Hematopoietic multipotent progenitor cell treated with erythropoietin and hydrocortisone succinate and interleukin-3 and kit ligand, for 6 days (in vitro differentiated cells): ENCODE results near the gene SMIM38.

Source experiments
- DNase-seq: peaks from one replicate; pipeline ENCODE4 v3.0.0-alpha.2; 2015

Gene SMIM38

DNA sequence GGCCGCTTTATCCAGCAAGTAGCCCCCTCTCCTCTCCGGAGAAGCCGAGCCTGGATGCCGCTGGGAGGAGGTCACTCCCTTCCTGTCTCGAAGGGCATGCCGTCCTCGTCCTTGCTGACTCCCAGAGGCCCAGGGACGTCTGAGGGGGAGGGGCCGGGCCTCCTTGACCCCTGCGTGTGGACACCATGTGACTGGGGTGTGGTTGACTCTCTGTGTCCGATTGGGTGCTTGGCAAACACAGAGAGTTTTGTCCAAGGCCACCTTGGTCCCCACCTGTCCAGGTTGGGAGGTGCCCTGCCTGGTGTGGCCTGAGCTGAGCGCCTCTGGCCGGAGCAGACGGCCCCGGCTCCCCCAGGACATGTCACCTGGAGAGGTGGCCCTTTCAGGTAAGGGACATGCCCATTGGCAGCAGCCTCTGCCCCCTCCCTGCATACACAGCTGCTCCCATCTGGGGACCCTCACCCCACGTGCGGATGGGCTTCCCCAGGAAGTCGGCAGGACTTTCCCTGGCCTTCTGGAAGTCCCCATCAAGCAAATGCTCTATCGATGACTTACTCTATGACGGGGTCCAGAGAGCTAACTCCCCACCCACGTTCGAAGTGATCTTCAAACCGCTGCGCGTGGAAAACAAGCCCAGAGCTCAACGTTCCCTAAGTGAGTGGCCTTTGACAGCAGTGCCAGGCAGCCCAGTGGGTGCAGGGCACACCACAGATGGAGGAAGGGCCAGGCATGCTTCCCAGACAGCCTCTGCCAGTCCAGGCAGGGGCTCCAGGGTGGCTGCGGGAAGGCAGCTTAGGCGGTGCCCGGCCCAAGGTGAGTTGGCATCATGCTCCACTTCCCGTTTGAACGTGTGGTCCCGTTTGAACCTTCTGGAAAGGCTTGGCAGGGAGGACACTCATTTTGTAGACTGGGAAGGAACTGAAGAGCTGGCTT is at the start of gene SMIM38:
Gene SMIM38 (plus strand): TSS at position 634 of the 933 bp plus-strand sequence. CDS start 1,912 bp downstream, outside the sequence.
- DNase-seq: no peak

DNA sequence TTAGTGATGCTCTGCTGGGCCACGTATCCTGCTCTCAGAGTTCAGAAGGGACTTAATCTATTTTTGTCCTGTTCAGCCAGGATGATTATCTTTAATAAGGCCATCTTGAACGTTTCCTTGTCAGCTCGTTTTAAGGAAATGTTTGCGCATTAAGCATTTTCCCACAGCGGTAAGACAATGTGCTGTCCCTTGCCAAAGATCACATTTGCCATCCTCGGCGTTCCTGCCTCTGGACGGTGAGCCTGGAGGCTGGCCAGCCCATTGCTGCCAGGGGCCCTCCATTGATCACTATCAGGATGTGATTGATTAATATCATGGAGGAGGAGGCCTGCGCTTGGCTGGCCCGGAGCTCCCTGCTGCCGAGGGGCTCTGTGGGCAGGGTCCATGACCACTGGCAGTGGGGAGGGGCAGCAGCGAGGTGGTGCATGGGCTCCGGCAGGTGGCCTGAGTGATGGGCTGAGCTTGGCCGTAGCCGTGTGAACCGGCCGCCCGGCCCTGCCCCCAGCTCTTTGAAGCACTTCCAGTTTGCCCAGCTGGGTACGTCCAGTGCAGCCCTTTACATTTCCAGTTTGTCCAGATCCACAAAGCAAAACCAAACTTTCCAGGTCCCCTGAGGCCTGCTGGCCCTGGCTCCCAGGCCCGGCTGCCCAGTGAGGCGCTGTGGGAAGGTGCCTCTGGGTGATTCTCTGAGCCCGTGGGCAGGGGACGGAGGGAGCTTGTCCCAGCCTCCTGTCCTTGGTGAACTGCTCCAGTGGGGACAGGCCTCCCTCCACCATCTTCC is 49.5 kb upstream of the SMIM38 start:
- no peak for DNase-seq

DNA sequence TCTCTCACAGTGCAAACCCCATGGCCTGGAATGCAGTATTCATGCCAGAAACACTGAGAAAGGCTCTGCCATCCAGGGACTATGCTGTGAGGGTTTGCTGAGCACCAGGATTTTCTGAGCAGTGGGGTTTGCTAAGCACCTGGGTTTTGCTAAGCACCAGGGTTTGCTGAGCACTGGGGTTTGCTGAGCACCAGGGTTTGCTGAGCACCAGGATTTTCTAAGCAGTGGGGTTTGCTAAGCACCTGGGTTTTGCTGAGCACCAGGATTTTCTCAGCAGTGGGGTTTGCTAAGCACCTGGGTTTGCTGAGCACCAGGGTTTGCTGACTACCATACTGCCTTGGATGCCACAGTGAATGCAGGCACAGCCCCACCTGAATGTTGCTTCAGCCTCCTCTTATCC is 48.3 kb upstream of the SMIM38 start:
- no peak for DNase-seq

DNA sequence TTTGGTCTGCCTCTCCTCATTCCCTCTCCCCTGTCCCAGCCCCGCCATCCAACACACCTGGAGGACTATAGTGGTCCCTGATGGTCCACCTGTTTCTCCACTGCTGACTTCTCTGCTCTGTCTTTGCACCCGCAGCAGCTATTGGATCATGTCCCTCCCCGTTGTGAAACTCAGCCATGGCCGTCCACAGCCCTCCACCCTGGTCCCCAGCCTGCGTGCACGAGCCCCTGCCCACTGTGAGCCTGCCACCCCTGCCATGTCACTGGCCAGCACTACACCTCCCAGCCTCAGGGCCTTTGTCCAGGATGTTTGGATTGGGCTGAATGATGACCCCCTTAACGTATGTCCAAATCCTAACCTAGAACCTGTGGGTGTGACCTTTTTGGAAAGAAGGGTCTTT is 47.7 kb upstream of the SMIM38 start:
- DNase-seq: no peak

DNA sequence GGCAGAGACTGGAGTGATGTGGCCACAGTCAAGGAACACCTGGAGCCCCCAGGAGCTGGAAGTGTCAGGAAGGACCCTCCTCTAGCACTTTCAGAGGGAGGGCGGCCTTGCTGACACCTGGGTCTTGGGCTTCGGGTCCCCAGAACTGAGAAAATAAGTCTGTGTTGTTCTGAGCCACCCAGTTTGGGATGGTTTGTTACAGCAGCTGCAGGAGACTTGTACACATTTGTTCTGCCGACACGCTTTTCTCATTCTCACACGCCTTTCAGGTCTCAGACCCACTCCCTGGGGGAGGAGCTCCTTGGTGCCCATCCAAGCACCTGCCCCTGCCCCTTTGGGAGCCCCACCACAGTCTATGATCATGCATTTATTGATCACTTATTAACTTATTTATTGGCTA is 47.2 kb upstream of the SMIM38 start:
- no peak for DNase-seq

DNA sequence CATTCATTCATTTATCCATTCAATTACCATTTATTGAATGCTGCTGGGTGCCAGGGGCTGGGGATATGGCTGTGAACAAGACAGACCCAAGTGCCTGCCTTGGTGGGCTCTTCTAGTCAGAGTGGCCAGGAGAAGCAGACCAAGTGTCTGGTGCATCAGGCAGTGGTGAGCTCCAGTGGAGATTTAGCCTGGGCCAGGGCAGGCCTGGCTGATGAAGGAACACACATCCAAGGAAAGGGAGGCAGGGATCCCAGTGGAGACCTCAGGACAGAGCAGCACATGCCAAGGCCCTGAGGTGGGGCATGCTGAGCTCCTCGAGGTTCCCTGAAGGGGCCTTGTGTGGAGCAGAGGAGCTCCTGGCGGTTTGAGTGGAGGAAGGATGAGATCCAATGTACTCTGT is 46.6 kb upstream of the SMIM38 start:
- DNase-seq: no peak

DNA sequence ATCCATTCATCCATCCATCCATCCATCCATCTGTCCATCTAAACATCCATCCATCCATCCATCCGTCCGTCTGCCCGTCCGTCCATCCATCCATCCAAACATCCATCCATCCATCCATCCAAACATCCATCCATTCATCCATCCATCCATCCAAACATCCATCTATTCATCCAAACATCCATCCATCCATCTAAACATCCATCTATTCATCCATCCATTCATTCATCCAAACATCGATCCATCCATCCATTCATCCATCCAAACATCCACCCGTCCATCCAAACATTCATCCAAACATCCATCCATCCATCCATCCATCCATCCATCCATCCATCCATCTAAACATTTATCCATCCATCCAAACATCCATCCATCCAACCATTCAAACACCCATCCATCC is 45.3 kb upstream of the SMIM38 start:
- DNase-seq: no peak

DNA sequence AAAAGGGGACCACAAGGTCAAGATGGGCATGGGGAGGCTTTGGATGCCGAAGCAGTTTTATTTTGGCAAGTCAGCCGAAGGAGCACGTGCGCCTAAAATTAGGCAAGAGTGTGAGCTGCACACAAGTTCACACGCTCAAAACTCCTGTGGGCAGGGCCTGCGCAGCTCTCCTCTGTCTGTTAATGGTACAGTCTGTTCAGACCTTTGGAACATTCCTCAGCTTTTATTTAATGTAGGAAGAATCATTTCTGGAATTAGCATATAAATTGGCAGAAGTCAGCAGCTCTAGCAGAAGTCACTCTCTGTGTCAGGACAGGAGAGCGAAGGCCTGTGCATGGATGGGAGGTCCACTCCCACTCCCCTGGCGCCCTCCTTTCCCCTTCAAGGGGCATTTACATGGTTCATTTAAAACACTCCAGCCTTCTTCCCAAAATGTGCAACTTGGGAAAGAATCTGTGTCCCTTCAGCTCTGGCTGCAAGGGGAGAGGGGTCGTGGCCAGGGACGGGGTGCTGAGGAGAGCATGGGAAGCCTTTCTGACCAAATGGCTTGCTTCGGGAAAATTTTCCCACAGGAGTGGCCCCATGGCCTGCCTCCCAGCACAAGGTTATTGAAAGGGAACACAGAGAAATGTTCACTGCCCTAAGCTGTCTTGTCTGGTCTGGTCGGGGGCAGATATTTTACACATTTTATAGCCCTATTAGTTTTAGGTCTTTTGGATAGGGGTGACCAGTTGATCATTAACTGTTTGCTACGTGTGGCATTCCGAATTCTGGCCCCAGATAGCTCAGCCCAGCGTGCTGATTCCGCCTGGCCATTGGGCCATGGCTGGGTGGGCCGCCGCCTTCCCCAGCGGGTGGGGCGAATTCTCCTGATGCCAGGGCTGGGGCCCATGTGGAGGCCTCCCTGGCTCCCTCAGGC is 43.9 kb upstream of the SMIM38 start:
- DNase-seq: no peak

DNA sequence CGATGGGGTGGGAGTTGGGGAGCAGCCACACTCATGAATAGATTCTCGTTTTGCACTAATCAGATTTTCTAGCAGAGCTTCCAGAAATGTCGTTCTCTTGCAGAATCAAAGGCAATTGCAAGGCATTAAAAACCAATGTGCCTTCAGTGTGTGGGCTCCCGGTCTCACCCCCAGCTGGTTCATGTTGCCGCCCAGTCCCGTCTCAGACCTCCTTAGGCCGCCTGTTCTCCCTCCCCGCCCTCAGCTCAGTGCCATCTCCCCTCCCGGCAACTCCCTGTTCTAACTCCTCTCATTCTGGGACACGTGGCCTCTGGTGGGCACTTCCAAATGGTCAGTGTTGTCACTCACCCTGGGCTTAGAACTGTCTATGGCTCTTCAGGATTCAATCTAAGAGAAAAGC is 42.5 kb upstream of the SMIM38 start:
- DNase-seq: no peak

DNA sequence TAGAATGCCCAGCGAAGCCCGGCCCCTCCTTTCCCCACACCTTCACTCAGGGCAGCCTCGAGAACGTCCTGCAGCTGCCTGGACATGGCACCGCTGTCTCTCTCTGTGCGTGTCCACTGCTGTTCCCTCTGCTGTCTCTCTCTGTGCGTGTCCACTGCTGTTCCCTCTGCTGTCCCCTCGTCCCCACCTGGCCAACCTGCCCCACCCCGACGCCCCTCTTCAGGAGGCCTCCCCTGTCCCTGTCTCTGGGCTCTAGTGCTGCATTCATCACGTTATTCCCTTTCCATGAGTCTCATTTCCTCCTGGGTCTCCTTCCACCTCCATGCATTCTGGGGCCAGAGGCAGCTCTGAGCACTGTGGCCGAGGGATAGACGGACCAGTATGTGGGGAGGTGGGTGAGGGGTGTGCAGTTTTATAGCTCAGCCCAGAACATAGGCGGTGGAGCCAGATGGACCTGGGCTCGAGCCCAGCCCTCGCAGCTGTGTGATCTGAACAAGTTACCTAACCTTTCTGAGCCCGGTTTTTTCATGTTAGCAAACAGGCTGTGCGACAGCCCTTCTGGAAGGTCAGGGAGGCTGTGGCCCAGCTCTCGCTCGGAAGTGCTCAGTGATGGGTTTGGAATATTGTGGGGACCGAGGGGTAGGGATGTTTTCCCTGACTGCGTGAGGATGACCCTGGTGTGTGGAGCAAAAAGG is 41.9 kb upstream of the SMIM38 start:
- no peak for DNase-seq

DNA sequence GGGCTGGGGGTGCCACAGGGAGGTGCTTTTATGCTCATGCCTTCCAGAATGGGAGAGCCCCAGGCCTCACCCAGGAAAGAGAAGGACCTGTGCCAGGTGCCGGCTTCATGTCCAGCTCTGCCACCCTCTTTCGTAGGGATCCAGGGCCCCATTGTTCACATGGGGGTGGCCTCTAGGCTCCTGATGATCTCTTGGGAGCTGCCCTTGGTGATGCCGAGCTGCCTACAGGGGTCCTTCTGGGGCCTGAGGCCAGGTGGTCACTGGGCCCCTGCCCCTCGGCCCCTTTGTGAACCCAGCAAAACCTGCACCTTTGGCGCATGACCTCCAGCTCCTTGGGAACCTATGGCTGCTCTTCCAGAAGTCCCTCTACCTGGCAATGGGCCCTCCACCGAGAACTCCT is 41.4 kb upstream of the SMIM38 start:
- no peak for DNase-seq

DNA sequence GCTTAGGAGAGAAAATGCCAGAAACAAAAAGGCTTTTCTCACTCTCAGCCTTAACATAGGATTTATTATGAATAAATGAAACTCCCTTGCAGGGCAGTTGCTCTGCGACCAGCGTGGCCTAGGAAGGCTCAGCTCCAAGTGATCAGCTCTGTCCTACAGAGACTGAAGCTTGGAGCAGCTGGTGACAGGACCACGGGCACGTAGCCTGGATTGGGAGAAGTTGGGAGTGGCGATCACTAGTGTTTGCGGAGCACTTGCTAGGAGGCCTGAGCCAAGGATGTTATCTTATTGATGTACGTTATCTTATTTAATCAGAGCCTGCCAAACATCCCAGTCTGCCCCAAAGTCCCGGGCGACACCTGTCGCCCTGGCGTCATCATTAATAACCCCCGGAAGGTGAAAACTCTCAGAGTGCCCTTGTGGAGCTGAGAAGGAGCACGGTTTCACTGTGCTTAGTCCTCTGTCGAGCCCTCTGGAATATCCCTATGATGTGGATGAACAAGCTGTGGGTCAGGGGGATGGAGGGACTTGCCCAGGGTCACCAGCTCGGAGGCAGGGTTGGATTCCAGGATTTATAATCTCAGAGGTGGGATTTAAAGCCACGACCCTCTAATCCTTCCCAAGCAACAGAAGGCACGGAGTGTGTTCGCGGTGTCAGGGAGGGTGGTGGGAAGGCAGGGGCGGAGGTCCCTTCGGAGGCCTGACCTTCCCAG is 40.8 kb upstream of the SMIM38 start:
- no peak for DNase-seq

DNA sequence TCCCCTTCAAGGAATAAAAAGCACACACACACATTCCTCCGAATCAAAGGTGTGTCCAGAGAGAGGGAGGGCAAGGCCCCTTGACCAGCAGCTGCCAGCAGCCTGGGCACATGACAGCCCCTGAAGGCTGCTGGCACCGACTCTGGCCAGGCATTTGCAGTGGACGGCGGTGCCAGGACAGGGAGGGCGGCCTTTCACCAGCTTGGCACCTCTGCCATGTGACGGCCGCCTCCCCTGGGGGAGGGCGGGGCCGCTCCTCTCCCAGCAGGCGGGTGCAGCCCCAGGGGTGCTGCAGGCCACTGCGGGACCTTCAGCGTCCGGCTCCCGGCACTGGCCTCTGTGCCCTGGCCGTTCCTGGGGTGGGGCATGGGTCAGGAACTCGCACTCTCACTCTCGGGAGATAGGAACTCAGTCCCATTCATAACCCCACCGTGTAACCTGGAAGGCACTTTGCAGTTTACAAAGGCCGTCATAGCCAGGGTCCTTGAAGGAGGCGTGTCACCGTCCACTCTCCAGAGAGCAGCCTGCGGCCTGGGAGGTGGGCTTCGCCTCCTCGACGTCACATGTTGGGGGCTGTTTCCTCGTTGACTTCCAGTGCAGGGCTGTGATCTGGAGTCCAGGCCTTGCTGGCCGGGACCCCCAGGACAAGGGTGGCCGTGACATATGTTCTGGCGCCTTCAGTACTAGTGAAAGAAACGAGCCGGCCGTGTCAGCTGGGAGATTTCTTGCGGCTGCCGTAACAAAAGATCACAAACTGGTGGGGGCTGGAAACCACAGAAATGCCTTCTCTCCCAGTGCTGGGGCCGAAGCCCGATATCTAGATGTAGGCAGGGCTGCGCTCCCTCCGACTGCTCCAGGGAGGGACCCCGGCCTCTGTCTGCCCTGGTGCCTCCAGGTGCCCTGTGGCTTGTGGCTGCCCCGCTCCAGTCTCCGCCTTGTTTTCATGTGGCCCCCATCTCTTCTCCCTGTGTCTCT is 39.9 kb upstream of the SMIM38 start:
- DNase-seq: no peak

DNA sequence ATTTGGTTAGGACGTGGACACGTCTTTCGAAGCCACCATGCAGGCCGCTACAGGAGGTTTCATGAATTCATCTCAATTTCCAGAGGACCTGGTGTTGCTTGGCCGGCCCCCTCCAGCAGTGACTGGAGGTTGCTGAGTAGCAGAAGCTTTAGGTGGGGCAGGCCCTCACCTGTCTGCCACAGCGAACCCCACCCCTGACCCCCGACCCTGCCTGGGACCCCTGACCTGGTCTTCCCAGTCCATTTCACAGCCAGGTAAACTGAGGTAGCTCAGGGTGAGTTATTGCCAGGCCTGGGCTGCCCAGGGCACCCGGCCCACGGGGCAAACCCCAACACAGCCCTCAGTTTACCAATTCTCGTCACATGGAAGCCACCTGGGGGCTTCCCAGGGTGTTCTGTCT is 39.1 kb upstream of the SMIM38 start:
- no peak for DNase-seq

DNA sequence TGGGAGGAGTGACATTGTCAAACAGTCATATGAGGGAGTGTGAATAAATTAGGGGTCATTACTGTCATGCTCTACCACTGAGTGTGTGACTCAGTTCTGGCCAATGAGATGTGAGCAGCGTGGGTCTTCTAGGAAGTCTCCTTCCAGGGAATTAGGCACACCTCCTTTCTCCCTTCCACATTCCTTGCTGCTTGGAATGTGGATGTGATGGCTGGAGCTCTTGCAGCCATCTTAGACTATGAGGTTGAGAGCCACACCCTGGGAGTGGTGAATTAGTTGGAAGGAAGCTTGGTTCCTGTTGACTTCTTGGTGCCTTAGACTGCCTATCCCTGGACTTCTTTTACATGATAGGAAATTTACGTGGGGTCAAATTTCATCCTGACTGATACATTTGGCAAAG is 36.5 kb upstream of the SMIM38 start:
- DNase-seq: no peak

DNA sequence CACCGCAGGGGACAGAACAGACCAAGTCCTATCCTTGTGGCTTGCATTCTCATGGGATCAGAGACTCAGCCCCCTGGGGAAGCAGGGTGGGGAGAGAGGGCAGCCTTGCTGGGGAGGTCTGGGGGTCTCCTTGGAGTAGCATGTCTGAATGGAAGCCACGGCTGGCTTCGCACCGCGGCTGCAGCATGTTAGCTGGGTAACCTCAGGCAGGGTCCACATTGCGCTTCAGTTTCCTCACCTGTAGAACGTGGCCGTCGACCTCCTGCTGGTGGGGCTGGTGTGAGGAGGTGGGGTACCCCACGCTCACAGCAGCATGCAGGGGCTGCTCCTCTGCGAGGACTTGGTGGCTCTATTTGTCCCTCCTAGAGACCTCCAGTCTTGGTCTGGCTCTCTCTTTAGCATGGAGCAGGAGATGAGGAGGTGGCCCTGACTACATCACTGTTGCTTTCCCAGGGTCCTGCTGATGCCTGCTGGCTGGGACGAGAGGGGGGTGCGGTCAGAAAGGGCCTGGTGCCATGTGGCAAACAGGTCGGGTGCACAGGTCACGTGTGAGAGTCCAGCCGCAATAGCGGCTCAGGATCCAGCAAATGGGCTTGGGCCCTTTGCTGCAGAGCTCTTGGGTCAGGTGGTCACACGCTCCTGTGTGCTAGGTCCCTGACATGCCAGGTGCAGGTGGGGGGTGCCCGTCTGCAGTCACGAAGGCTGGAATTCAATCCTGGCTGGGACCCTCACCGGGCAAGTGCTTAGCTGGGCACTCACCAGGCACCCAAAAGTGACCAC is 35.4 kb upstream of the SMIM38 start:
- no peak for DNase-seq

DNA sequence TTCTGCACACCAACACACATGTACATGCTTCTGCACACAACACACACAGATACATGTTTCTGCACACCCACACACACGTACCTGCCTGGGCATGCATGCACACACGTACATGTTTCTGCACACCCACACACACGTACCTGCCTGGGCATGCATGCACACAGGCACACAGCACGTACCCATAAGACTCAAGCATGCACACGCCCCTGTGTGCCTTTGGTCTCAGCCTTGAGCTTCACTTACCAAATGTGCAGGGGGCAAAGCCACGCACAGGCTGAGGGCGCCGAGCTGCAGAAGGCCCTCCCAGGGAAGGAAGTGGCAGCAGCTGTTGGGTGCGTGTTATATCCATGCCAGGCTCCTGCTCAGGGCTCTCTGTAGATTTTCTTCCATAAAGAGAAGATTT is 34.7 kb upstream of the SMIM38 start:
- DNase-seq: no peak

DNA sequence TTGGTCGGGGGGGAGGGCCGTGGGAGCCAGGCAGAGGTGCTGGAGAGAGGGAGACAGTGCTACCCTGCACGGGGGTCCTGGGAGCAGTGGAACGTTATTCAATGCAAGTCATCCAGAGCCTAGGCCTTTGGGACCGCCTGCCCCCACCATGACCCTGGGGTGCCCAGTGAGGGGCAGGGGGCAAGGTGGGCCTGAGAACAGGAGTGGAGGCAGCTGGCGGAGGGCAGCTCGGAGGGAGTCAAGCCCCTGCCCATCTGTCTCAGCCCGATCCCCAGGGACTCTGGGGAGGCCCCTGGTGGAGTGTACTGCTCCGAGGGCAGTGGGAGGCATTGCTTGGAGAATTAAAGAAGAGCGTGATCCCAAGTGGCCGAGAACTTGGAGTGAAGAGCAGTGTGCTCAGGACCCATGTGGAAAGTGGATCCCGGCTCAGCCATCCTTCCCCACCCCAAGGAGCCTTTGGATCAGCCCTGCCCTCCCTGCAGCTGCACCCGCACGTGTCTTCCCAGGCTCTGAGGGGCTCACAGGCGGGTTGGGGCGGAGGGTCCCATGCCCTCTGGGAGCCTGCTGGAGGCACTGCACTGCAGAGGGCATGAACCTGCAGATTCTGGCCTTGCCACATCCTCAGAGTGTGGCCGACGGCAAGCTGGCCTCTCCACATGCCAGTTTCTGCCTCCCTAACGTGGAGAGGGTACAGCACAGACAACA is 34.0 kb upstream of the SMIM38 start:
- no peak for DNase-seq

DNA sequence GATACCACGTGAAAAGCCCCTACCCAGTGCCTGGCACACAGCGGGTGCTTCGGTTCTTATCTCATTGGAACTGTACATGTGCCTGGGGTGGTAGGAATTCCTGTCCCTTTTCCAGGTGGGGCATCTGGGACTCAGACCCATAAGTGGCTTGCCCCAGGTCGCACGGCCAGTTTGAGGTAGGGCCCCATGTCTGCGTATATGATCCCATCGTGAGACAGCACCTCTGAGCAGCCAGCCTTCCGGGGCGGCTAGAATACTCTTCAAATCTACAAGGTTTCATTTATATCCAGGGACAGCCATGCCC is 33.5 kb upstream of the SMIM38 start:
- no peak for DNase-seq
